Caki2 (cell line): Measurements from ENCODE around the gene RAD51B. TPM values are rescaled to one million over a fixed set of nuclear protein-coding genes. Genes with fewer than 3 reads are reported as not detected.

Experiments used
- DNase-seq: peaks from one replicate; pipeline ENCODE4 v3.0.0-alpha.2; 2015; ENCODE audit warnings: low read depth
- in situ Hi-C: cut with HindIII; loops from 2 replicates; pipeline ENCODE4 v1.10.0; 2016; ENCODE audit warnings: low sequenced_read_pairs, low pct_unique_long_range_greater_than_20kb, mixed read lengths
- total RNA-seq: library from RNA; depleted of rRNA; stranded (reverse); fragments of >200 nt; shearing (Covaris generic); gene quantifications from 2 replicates; pipeline ENCODE4 v1.2.3, GENCODE V29; 2014; ENCODE audit warnings: low replicate concordance

Gene RAD51B
- total RNA-seq, 1 experiment from 2014 or later = 20.8 TPM

DNA sequence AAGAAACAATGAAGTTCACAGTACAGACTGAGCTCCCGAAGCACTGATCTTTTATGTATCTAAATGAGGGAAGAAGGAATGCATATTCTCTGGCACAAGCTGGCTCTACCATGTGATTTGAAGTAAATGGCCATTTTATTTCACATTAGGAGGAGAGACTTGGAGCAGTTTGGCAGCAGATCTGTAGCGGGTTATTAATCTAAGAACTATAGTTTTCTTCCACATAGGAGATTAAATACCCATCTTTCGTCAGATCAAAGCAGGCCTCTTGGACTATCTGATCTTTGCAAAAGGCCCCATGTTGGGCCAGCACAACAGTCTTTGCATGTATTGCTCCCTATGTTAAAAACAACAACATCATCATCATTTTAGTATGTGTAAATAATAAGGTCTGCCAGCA lies 495.5 kb downstream of the RAD51B start:
- in situ Hi-C loops = no loop called here
- DNase-seq = no peak

DNA sequence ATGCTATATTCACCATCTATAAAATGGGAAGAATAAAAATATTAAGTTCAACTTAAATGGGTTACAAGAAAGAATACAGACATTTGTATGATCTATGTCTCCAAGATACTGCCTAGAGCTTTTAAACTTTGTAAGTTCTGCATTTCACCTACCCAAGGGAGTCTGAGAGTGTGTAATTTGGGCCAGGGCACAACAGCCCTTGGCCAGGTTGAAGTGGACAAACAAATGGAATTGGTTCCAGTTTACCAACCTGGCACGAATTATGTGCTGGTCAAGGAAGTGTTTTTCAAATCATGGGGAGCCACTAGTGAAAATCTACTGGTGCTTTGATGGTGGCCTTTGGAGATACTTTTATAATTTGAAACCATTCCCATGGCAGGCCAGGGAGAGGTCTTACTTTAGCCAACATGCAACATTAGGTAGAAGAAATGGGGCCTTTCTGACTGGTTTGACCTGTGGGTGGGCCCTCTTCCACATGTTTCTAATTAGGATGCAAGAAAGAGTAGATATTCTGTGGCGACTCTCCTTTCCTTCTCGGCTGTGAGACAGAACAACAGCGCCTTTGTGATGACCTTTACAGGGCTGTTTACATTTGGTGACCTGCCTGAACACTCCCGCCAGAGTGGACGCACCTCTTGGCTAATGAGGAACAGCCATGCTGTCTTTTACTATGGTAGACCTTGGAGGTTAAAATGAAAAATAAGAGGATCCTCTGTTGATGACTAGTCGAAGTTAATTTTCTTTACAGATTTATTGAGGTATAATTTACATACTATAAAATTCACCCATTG lies 496.7 kb downstream of the RAD51B start:
- DNase-seq = no peak
- in situ Hi-C loops = no loop called here

DNA sequence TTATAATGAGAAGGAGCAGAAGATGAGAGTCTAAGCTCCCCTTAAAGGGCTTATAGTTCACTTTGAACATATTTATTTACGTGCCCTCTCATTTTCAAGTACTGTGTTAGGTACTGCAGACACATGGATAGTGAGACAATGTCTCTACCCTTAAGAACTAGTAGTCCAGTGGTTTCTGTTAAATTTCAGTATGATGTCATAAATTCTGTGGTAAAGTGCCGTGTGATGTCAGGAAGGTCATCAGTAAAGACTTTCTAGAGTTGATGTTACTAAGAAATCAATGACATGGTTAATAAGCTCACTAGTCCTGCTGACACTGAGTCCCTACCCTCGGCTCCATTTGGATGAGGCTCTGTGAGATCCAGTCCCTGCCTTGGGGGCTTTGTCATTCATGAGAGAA lies 497.7 kb downstream of the RAD51B start:
- in situ Hi-C loops = no loop called here
- DNase-seq = no peak

DNA sequence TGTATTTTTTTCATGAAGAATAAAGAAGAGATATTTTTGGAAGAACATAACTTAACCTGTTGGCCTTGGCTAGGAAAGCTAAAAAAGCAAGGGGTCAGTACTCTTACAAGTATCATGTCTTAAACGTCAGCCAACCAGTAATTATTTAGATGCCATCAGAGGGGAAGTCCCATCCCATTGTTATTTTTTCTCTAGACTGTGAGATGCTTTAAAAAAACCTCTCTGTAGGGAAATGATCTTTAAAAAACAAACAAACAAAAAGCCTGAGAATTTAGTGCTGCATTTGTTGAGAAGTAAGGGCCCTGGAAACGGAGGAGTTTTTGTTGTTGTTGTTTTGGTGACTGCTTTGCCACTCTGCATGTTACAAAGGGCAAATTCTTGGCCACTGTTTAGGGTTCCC lies 499.2 kb downstream of the RAD51B start:
- in situ Hi-C loops = no loop called here
- peak; percentile 13 for DNase-seq

DNA sequence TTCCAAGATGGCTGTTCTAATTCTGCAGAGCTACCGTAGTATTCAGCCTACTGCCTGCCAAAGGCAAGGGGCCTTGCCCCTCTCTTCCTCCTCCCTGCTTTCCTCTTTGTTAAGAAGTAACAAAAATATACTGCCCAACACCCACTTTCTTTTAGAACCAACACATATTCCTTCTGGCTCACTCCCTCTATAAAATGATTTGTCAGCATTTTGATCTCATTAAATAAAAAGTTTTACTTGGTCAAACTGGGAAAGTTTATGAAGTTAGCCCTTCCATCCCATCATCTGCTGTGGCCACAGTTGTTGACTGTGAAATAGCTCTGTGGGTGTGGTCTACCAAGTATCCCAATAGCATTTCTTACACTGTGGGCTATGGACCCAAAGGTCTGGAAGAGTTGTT lies 500.9 kb downstream of the RAD51B start:
- DNase-seq = no peak
- in situ Hi-C loops = no loop called here

DNA sequence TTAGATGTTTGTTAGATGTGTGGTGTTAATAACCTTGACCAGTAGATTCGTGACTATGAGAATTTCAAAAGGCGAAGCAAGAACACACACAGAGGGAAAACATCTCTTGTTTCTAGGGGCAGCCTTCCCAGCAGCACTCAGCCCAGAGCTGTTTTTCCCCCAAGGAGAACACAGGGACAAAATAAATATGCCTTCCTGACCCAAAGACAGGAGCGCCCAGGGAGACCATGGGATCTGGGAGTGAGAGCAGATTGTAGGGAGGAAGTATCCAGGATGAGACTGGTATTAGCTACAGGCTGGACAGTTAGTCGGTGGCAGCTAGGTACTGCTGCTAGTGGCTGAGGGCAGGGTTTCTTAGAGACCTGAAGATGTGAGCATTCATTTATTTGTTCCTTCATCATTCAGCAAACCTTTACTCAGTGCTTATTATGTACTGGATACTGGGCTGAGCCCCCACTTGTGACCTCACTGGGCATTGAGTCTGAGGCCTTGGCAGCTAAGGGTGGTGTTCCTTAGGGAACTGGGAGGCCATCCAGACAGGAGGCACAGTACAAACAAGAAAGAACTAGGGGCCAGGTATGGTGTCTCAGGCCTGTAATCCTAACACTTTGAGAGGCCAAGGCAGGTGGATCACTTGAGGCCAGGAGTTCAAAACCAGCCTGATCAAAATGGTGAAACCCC lies 503.5 kb downstream of the RAD51B start:
- in situ Hi-C loops = no loop called here

DNA sequence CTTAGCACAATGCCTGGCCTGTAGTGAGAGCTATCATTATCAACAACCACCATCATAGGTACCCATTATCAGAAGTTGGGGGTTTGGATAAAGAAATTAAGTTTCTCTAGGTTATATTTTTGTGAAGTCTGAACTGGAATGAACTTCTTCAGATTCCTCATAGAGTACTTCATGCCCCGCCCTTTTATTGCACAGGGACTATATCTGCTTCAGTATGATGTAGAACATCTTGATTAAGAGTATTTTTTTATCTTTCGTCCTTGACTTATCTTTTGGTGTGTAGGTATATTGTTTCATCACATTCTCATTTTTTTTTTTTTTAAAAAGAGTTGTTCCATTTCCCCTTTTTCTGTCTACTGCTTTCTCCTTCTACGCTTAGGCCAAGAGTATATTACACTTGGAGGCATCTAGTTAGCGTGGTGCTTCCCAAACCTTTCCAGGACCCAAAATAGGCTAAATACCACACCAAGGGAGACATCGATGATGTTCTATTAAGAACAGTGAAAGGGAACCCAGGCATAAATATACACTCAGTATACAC lies 505.8 kb downstream of the RAD51B start:
- in situ Hi-C loops = no loop called here
- no peak for DNase-seq

More for the DNA sequence above, 503.5 kb downstream of the RAD51B start:
- no peak for DNase-seq

DNA sequence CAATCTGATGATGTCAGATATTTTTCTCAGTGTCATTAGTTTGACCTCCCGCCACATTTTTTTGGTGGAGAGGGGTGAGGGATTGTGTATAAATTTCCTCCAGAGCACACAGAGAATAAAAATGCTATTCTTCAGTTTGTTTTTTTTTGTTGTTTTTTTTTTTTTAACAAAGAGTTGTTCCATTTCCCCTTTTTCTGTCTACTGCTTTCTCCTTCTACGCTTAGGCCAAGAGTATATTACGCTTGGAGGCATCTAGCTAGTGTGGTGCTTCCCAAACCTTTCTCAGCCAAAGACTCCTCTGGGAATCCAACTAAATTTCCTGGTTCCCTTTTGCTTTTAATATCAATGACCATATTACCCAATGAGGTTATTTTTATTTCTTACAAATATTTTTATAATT lies 507.7 kb downstream of the RAD51B start:
- in situ Hi-C loops = no loop called here
- no peak for DNase-seq

DNA sequence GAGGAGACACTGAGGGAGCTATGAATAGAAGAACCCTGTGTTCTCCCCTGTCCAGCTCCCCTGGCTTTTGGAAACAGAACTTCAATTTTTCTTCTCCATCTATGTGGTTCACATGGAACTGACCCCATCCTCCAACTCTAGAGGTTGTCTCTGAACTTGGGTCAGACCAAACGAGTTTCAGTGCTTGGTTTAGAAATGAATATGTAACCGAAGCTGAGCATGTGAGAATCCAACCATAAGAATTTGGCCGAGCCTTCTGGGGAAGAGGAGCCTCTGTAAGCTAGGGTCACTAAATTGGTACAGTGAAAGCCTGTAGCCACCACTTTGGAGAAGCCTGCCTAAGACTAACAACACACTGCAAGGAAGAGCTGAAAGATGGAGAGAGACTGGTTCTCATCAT lies 508.9 kb downstream of the RAD51B start:
- in situ Hi-C loops = no loop called here
- no peak for DNase-seq

DNA sequence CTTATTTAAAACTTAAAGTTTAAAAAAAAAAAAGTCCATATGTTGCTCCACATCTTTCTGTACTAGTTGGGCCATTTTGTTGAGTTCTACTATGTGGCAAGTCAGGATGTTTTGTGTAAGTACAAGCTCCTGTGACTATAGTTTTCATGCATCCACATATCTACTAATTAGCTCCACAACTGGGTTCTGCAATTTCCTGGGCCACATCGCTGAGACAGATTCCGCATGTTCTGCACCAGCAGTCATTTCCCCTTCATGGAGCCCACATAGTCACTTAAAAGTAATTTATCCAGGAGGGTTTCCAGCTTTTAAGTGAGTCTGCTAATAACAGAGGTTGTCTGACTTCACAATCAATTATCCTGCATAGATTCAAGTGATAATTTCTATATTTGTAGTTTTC lies 511.8 kb downstream of the RAD51B start:
- DNase-seq = no peak
- in situ Hi-C loops = no loop called here

DNA sequence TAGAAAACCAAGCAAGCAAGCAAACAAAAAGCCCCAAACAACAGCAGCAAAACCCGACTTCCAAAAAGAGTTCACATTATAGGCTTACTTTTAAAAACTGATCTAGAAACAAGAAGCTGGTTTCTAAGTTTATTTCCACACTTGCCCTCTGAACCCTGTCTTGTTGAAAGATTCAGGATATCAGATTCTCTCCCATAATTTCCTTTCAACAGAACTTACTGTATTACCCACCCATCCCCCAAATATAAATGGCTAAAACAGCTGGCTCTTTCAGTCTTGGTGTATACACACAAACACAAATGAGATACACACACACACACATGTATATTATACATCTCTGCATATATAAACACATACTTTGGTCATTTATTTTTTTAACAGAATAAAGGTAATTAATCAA lies 512.4 kb downstream of the RAD51B start:
- no peak for DNase-seq
- in situ Hi-C loops = no loop called here

DNA sequence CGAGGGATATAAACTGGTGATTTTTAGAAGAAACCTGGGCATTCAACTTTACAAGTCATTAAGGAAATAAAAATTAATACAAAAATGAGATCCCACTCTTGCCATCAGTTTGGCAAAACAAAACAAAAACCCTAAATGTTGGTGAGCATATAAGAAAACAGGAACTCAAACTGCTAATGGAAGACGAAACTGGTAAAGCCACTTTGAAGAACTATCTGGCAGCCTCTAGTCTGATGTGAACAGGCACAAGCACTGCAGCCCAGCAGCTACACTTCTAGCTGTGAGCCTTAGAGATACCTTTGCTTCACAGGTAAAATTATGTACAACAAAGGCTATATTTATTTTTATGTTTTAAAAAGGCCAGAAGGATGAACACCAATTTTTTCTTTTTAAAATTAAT lies 513.7 kb downstream of the RAD51B start:
- in situ Hi-C loops = no loop called here

DNA sequence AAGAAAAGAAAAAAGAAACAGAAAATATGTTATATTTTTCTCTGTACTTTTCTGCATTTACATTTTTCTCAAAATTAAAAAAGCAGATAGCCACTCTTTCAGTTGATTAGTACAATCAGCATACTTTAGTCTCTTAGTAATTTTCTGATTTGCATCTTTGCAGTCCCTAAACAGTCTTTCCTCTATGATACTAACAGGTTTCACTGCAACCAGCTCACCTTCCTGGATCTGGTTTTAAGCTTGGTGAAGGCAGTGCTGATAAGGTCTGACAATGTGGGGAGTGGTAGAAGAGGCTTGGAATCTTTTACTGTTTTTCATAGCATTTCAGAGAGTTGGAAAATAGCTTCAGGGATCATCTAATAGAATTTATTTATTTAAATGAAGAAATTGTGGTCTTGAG lies 515.7 kb downstream of the RAD51B start:
- in situ Hi-C loops = no loop called here
- DNase-seq = no peak

More for the DNA sequence above, 513.7 kb downstream of the RAD51B start:
- DNase-seq = no peak

DNA sequence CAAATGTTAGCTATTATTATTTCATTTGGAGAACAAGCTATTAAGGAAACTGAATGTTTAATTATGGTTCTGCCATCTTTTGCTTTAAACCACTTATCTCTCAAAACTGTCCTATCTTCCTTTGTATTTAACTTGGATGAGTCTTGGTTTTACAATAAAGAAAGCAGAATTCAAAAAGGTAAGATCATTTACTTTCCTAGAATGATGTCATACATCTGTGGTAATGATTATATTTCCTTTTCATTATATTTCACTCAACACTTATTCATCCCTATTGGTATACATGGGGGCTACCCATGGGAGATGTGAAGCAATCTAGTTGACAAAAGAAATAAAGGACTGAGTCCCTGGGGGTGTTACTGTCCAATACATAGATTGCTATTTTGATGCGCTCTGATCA lies 516.6 kb downstream of the RAD51B start:
- no peak for DNase-seq
- in situ Hi-C loops = no loop called here

DNA sequence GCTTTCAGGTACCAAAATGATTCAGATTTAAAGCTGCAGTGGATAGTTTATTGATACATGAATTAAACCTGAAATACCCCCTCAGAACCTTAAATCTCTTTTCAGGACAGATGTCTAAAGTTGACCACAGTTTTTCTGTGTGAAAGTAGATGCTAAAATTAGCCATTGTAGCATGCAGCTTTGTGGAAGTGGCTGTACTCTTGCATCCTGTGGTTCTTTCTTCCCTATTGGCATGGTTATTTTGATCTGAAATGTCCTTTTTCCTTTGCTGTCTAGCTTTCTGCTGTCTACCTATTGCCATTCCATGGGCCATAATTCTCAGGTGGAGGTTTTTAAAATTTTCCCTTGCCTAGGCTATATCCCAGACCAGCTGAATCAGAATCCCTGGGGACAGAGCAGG lies 517.7 kb downstream of the RAD51B start:
- no peak for DNase-seq
- in situ Hi-C loops = no loop called here

DNA sequence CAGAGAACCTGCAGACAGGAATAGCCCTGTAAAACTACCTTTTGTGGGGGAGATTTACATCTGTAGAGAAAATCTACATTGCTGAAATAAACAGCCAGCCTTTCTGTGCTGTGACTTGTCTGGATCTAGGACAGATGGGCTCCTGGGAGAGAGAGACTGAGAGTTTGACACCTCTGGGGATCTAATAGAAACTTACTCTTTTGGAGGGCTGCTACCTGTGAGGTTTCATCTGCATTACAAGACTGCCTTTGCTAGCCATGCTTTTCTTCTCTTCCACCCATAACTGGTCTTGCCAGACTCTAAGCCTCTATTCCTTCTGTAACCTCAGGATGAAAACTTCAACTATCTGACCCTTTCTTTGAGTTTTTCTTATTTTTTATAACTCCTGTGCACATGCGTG lies 520.7 kb downstream of the RAD51B start:
- no peak for DNase-seq
- in situ Hi-C loops = no loop called here

DNA sequence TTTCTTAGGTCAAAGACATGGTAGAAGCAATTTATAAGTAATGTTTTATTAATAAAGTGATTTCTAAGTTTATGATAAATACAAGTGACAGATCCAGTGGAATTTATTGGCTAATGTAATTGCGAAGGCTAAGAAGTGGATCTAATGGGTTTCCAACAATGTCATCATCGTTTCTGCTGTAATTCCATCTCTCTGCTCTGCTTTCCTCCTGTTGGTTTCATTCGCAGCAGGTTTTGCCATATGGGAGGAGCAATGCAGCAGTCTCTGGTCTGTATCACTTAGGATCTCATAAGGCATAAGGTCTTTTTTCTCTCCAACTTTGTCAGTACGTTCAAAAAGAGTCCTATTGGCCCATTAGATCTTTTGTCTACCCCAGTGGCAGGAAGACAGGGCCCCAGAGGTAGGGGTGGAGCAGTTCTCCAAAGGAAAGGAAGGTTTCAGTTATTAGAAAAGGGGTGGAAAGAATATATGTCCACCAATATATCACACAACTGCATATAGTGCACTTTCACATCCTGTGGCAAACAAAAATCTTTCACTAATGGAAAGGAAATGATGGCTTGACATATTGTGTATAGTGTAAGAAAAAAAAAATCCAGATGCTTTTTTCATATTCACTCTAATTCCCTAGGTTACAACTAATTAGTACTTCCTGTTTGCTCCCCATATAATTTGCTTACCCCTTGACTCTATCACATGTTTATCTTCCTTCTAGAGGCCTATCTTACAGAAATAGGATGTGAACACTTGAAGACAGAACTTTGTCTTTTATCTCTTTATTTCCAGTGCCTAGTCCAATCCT lies 522.0 kb downstream of the RAD51B start:
- in situ Hi-C loops = no loop called here
- DNase-seq = no peak

DNA sequence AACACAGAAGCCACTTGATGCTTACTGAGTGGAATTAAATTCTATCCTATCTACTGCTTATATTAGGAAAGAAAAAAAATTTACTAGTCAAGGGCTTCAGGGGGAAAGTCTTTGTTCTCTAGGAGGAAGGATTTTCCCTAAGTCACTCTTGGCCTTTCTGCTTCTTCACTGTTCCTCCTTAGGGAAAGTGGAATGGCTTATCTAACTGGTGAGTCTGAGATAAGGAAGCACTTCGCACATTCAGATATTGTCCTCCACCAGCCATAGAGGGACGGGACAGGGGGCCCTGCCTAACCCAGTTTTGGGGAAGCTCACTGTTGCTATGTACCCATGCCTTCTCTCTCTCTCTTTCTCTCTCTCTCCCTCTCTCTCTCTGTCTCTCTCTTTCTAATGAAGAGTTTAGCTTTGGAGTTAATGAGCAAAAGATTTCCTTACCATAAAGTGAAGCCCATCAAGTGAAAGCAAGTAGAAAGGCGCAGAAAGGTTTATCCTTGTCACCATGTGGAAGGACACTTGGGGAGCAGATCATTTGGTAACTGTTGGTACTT lies 522.7 kb downstream of the RAD51B start:
- in situ Hi-C loops = no loop called here
- DNase-seq = no peak
